Measurements from ENCODE around the gene OR10A6.

OR10A6 gene, protein sequence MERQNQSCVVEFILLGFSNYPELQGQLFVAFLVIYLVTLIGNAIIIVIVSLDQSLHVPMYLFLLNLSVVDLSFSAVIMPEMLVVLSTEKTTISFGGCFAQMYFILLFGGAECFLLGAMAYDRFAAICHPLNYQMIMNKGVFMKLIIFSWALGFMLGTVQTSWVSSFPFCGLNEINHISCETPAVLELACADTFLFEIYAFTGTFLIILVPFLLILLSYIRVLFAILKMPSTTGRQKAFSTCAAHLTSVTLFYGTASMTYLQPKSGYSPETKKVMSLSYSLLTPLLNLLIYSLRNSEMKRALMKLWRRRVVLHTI

GRCh38 chr11:7931168-7931567 is at the start of gene OR10A6:
TSS of gene OR10A6 (minus strand) at chr11:7931268. CDS start at chr11:7928662, 2,606 bp downstream.
- DNase-seq: no peak
- ATAC-seq: no peak
- Mint-ChIP-seq H3K27ac (no peak within 1 kb of the TSS), H3K9me3 (no peaks in the 10 kb centered on the region), H3K4me1 (no peaks in the 10 kb centered on the region), H3K4me3 (no peak within 1 kb of the TSS), H3K27me3 (peaks cover 34% of the 10 kb centered on the region)

DNA sequence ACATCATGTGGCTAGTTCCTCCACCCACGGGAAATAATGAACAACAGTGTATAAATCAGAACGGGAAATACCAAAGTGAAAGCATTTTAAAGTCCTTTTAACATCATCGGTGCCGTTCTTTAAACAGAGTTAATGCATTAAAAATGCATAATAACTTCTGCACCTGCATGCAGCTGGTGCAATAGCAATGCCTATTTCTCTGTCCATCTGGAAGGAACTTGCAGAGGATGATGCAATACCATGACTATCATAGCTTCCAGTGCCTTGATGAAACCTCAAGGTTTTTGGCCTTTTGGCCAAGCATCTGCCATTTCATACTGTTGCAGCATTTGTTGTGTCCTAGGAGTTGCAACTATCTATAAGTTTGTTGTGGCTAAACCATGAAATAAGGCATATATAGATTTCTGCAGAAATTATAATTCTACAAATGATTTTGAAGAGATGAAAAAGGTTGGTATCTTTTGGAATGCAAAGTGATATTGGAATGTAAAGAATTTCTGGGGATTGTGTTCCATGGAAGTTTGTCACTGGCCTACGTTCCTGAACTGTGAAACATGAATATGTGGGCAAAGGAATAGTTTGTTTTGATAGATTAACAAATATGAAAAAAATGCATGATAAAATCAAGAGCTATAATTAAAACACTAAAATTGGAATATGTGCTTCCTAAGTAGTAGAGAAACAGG is 46.3 kb upstream of the OR10A6 start:
- no peaks in the 10 kb centered on the region for H3K9me3 Mint-ChIP-seq
- no peaks in the 10 kb centered on the region for H3K4me1 Mint-ChIP-seq
- peak overlapping the region in 1 of 2 donors; percentile 80 for H3K27ac Mint-ChIP-seq
- no peaks in the 10 kb centered on the region for H3K27me3 Mint-ChIP-seq
- H3K4me3 Mint-ChIP-seq: peak overlapping the region in 1 of 2 donors; percentile 56
- no peak for ATAC-seq
- DNase-seq: no peak

DNA sequence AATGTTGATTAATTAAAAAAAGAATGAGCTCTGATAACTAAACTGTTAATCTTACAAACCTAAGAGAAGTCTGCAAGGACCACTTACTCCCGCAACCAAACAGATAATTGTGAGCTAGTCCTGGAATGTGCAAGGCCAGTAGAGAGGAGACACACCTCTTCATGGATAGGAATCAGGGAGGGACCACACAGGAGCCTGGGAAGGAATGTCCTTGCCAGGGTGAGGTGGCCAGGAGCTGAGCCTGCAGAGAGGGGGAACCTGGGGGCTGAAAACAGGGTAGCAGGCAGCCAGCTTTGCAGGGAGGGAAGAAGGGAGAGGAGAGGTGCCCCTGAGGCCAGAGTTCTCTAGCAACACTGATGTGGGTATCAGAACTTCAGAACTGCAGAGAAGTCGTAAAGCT is 43.6 kb upstream of the OR10A6 start:
- no peaks in the 10 kb centered on the region for H3K9me3 Mint-ChIP-seq
- no peaks in the 10 kb centered on the region for H3K4me1 Mint-ChIP-seq
- DNase-seq: no peak
- no peaks in the 10 kb centered on the region for H3K27me3 Mint-ChIP-seq
- ATAC-seq: no peak
- H3K27ac Mint-ChIP-seq: peak overlapping the region in 1 of 2 donors; percentile 87
- H3K4me3 Mint-ChIP-seq: no peak overlapping the region

GRCh38 chr11:7973011-7973410 is 41.9 kb upstream of the OR10A6 start:
- no peak overlapping the region for H3K27ac Mint-ChIP-seq

DNA sequence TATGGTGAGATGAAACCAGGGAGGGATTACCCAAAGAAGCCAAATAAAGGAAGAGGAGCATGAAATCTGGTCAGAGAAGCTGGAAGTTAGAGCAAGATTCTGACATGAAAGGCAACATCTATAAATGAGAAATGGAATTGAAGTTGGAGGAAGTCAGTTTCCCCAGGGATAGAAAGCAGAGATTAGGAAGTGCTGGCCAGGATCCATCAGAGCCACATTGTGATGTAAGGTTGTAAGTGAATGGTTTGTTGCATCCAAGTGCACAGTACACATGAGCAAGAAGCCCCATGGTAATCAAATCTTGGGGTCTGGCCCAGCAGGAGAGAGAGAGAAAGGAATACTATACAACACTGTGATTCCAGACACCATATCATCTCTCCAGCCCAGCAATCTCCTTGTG is 40.8 kb upstream of the OR10A6 start:
- DNase-seq (no peak), ATAC-seq (no peak)
- Mint-ChIP-seq H3K27me3 (peaks cover 17% of the 10 kb centered on the region), H3K4me3 (no peak overlapping the region), H3K27ac (no peak overlapping the region), H3K9me3 (no peaks in the 10 kb centered on the region), H3K4me1 (no peaks in the 10 kb centered on the region)

More at GRCh38 chr11:7973011-7973410, 41.9 kb upstream of the OR10A6 start:
- Mint-ChIP-seq H3K4me1 (no peaks in the 10 kb centered on the region), H3K4me3 (no peak overlapping the region), H3K27me3 (peaks cover 9% of the 10 kb centered on the region), H3K9me3 (no peaks in the 10 kb centered on the region)
- DNase-seq (no peak), ATAC-seq (no peak)

DNA sequence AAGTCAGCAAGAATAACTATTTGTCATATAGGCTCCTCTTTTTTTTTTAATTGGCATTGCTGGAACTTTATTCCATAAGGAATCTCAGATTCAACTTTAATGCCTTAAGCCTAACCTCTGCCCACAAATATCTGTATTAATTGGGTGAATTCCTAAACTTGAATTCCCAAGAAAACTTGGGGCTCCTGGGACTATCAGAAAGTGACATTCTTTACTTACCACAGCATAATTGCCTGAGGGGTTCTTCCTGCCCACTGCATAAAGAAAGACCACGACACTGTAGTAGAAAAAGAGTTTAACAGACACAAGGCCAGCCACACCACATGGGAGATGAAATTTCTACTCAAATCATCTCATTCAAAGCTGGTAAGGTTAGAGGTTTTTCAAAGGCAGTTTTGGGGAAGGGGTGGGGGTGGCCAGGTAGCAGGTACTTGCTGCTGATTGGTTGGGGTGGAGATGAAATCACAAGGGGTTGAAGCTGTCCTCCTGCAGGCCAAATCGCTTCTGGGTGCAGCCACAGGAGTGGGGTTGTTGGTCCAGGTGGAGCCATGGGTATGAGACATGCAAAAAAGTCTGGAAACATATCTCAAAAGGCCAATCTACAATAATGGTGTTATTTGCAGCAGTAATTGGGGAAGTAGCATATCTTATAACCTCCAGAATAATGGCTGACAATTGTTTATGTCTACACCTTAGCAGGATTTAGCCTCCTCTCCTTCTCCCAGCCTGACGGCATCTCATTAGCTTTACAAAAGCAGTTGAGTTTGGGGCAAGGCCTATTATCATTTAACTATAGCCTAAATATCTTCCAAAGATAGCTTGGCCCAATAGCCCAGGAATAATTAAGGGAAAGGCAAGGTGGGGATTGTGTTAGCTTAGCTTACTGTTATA is 38.9 kb upstream of the OR10A6 start:
- DNase-seq: no peak
- H3K27me3 Mint-ChIP-seq: peaks cover 28% of the 10 kb centered on the region

DNA sequence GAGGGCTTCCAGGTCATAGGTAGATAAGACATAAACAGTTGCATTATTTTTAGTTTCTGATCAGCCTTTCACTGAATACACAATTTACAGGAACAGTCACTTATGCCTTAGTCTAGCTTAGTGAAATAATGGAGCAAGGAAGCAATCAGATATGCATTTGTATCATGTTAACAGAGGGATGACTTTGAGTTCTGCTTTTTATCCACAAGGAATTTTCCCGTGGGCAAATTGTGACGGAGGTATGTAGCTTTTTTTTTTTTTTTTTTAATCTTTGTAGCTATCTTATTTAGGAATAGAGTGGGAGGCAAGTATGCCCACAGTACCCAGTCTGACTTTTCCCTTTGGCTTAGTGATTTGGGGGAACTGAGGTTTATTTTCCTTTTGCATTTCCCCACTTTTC is 37.6 kb upstream of the OR10A6 start:
- Mint-ChIP-seq H3K27ac (no peak overlapping the region), H3K9me3 (no peaks in the 10 kb centered on the region), H3K4me1 (no peaks in the 10 kb centered on the region), H3K4me3 (no peak overlapping the region), H3K27me3 (peaks cover 38% of the 10 kb centered on the region)
- ATAC-seq: no peak
- DNase-seq: no peak

More for the DNA sequence above, 38.9 kb upstream of the OR10A6 start:
- Mint-ChIP-seq H3K4me1 (no peaks in the 10 kb centered on the region), H3K9me3 (no peaks in the 10 kb centered on the region), H3K4me3 (no peak overlapping the region), H3K27ac (no peak overlapping the region)
- ATAC-seq: no peak

- peak overlapping the region in 1 of 2 donors; percentile 28 for H3K27ac Mint-ChIP-seq
- DNase-seq: no peak
These were observed 36.8 kb upstream of the OR10A6 start for GRCh38 chr11:7967826-7968225.

GRCh38 chr11:7967097-7967496 is 36.0 kb upstream of the OR10A6 start:
- DNase-seq (no peak), ATAC-seq (no peak)
- no peaks in the 10 kb centered on the region for H3K9me3 Mint-ChIP-seq
- no peak overlapping the region for H3K27ac Mint-ChIP-seq
- H3K4me1 Mint-ChIP-seq: no peaks in the 10 kb centered on the region
- peaks cover 38% of the 10 kb centered on the region for H3K27me3 Mint-ChIP-seq
- H3K4me3 Mint-ChIP-seq: no peak overlapping the region

More at GRCh38 chr11:7967826-7968225, 36.8 kb upstream of the OR10A6 start:
- no peaks in the 10 kb centered on the region for H3K9me3 Mint-ChIP-seq
- H3K27me3 Mint-ChIP-seq: peaks cover 38% of the 10 kb centered on the region
- ATAC-seq: no peak
- no peak overlapping the region for H3K4me3 Mint-ChIP-seq
- no peaks in the 10 kb centered on the region for H3K4me1 Mint-ChIP-seq

DNA sequence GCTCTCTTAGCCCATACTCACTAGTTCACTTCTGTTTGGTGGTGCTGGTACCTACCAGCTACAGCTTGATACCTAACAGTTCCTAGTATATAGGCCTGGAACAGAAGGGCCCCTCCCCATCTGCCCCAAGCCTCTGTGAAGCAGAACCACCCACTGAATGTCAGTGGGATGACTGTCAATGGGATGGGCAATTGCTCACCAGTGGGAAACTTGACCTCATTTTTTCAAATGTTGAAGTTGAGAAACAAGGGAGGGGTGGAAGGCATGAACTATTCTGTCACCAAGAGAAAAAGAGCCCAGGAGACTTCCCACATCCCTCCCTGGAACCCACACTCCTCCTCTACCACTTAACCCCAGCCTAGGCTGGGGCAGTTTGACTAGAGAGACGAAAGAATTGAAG is 34.3 kb upstream of the OR10A6 start, which contains the start of gene NLRP10:
NLRP10 (minus strand) TSS at position 62 of the 400 bp plus-strand sequence. CDS start 1,952 bp downstream, outside the sequence.
- no peak within 1 kb of the TSS for H3K4me3 Mint-ChIP-seq
- H3K9me3 Mint-ChIP-seq: no peaks in the 10 kb centered on the region
- DNase-seq (no peak), ATAC-seq (no peak)
- no peaks in the 10 kb centered on the region for H3K4me1 Mint-ChIP-seq
- peaks cover 38% of the 10 kb centered on the region for H3K27me3 Mint-ChIP-seq
- no peak within 1 kb of the TSS for H3K27ac Mint-ChIP-seq

DNA sequence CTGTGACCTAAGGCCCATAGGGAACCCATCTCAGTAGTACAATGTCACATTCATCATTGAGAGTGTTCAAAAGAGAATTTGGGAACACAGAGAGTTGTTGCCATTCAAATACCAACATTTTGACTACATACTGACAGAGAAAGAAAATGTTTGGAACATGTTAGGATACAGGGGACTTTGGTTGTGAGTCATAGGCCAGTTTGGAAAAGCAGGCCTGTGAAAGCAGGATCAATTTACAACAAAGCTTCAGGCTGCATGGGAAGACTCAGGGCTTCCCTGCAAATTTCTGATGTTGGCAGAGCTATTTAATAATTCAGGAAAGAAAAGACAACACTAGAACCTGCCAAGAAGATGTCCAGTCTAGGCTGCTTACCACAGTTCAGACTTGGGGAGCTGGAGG is 33.8 kb upstream of the OR10A6 start:
- Mint-ChIP-seq H3K4me1 (no peaks in the 10 kb centered on the region), H3K27me3 (peaks cover 39% of the 10 kb centered on the region), H3K4me3 (no peak overlapping the region), H3K27ac (no peak overlapping the region), H3K9me3 (no peaks in the 10 kb centered on the region)
- no peak for DNase-seq
- ATAC-seq: no peak

GRCh38 chr11:7964261-7964660 is 33.2 kb upstream of the OR10A6 start:
- H3K4me1 Mint-ChIP-seq: no peaks in the 10 kb centered on the region
- H3K9me3 Mint-ChIP-seq: no peaks in the 10 kb centered on the region
- DNase-seq (no peak), ATAC-seq (no peak)
- H3K27ac Mint-ChIP-seq: no peak overlapping the region
- peaks cover 45% of the 10 kb centered on the region for H3K27me3 Mint-ChIP-seq
- H3K4me3 Mint-ChIP-seq: no peak overlapping the region

DNA sequence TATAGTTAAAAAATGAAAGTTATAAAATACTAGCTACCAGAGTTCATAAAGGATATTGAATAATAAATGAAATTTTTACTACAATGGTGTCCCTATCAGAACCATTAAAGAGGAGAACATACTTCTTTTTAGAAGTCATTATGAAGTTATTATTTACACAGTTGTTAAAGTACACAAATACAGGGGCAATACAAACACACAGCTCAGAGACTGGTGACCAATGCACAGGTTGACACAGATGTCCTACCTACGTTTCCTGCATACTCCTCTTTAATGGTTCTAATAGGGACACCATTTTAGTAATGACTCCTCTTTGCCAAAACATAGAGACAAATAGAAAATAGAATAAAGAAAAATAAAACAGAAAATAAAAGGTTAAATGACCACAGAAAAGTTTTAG is 24.1 kb upstream of the OR10A6 start:
- Mint-ChIP-seq H3K4me3 (no peak overlapping the region), H3K27me3 (peaks cover 33% of the 10 kb centered on the region), H3K4me1 (no peaks in the 10 kb centered on the region), H3K9me3 (no peaks in the 10 kb centered on the region), H3K27ac (no peak overlapping the region)
- DNase-seq (no peak), ATAC-seq (no peak)

DNA sequence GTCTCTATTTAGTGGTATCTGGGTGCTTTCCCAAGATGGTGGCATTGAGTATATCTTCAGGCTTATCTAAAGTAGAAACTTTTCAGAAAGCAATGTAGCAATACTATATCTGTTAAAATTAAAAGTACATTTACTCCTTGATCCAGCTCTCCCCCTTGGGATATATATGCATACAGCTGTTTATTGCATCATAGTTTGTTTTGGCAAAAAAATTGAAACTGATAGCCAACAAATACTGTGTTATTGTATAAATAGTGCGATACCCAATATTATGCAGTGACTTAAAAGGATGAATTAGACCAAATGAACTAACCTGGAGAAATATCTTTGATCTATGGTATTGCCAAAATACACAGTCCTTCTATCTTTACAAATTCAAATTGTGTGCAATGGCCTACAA is 18.9 kb upstream of the OR10A6 start:
- no peak for DNase-seq
- no peaks in the 10 kb centered on the region for H3K9me3 Mint-ChIP-seq
- no peak for ATAC-seq
- no peak overlapping the region for H3K27ac Mint-ChIP-seq
- peaks cover 14% of the 10 kb centered on the region for H3K27me3 Mint-ChIP-seq
- no peaks in the 10 kb centered on the region for H3K4me1 Mint-ChIP-seq
- H3K4me3 Mint-ChIP-seq: no peak overlapping the region

GRCh38 chr11:7944123-7944522 is 13.1 kb upstream of the OR10A6 start:
- H3K27ac Mint-ChIP-seq: no peak overlapping the region
- ATAC-seq (no peak), DNase-seq (no peak)
- no peaks in the 10 kb centered on the region for H3K4me1 Mint-ChIP-seq
- no peak overlapping the region for H3K4me3 Mint-ChIP-seq
- H3K9me3 Mint-ChIP-seq: peaks cover 11 to 28% of the 10 kb centered on the region in 2 donors
- H3K27me3 Mint-ChIP-seq: peaks cover 21% of the 10 kb centered on the region

Data from stimulated activated naive CD8-positive, alpha-beta T cell treated with anti-CD3 and anti-CD28 coated beads, Interleukin-15, amount 100 ng/mL, for 72 hours (primary cell).